SK-N-SH (cell line): ENCODE results near the gene LRRIQ4. TPM values are rescaled to one million over a fixed set of nuclear protein-coding genes. Genes with fewer than 3 reads are reported as not detected.

Source experiments
- CTCF ChIA-PET: fragments of 300-600, 350-600 bp; formaldehyde crosslinking; extraction: SDS; loops from one replicate; lab custom pipeline; 2021; lab: Yijun Ruan, JAX
- POLR2A ChIA-PET: fragments of 350-600 bp; sonication (Branson Sonifier 250); formaldehyde crosslinking; extraction: SDS; loops from one replicate; lab custom pipeline; 2020; ENCODE audit warnings: antibody characterized with exemption, inconsistent platforms; lab: Yijun Ruan, JAX
- DNase-seq: peaks from one replicate; pipeline ENCODE4 v3.0.0; 2012
- H2AFZ ChIP-seq: fragments of 200-600 bp; sonication (generic); 2 replicates; pipeline ENCODE4 v1.8.1; 2016; ENCODE audit warnings: antibody characterized with exemption, mild to moderate bottlenecking, low read depth
- H3F3A ChIP-seq: fragments of 200-600 bp; sonication (generic); replicated peaks from 2 replicates; pipeline ENCODE3; 2016; ENCODE audit warnings: antibody characterized with exemption, mild to moderate bottlenecking; ENCODE audit not compliant: insufficient read depth
- H3K27ac ChIP-seq, 2 experiments: fragments of 200-500 bp in 1 of 2; fragments of 200-600 bp in 1 of 2; sonication (Bioruptor generic) in 1 of 2; sonication (generic), shearing (Covaris generic) in 1 of 2; 2 replicates each; pipeline versions ENCODE4 v1.5.1 to v1.6.1; 2014 to 2016; ENCODE audit warnings: low read depth in 2 of 2, inconsistent platforms in 1 of 2, low read length in 1 of 2, mild to moderate bottlenecking in 1 of 2, mixed read lengths in 1 of 2
- H3K27me3 ChIP-seq: fragments of 200-600 bp; sonication (generic), shearing (Covaris generic); 2 replicates; pipeline ENCODE4 v1.6.1; 2016; ENCODE audit warnings: mixed run types; ENCODE audit not compliant: insufficient read depth
- H3K36me3 ChIP-seq, 2 experiments: fragments of 200-500 bp in 1 of 2; fragments of 200-600 bp in 1 of 2; sonication (Bioruptor generic) in 1 of 2; sonication (generic) in 1 of 2; replicated peaks in 1 of 2; 2 replicates each; pipeline versions ENCODE3 to v1.5.1; 2014 to 2016; ENCODE audit warnings: low read length in 1 of 2, mild to moderate bottlenecking in 1 of 2; ENCODE audit not compliant: insufficient read depth in 2 of 2, control insufficient read depth in 1 of 2
- H3K4me1 ChIP-seq, 2 experiments: fragments of 200-500 bp in 1 of 2; fragments of 200-600 bp in 1 of 2; sonication (Bioruptor generic) in 1 of 2; sonication (generic), shearing (Covaris generic) in 1 of 2; 2 replicates each; pipeline versions ENCODE4 v1.5.1 to v1.6.1; 2014 to 2016; ENCODE audit warnings: low read depth in 1 of 2, low read length in 1 of 2, mixed run types in 1 of 2; ENCODE audit not compliant: insufficient read depth in 2 of 2, control insufficient read depth in 1 of 2
- H3K4me2 ChIP-seq: fragments of 200-600 bp; sonication (generic), shearing (Covaris generic); 2 replicates; pipeline ENCODE4 v1.6.1; 2017; ENCODE audit warnings: mixed run types
- H3K4me3 ChIP-seq, 2 experiments: fragments of 200-500 bp in 1 of 2; fragments of 200-600 bp in 1 of 2; sonication (Bioruptor generic) in 1 of 2; sonication (generic), shearing (Covaris generic) in 1 of 2; 2 replicates each; pipeline versions ENCODE4 v1.5.1 to v1.8.1; 2014 to 2016; ENCODE audit warnings: low read depth in 2 of 2, inconsistent platforms in 1 of 2, low read length in 1 of 2, mild to moderate bottlenecking in 1 of 2, mixed read lengths in 1 of 2, moderate library complexity in 1 of 2
- H3K79me2 ChIP-seq: fragments of 200-600 bp; sonication (generic); 2 replicates; pipeline ENCODE4 v1.8.1; 2017; ENCODE audit warnings: mild to moderate bottlenecking; ENCODE audit not compliant: insufficient read depth
- H3K9ac ChIP-seq: fragments of 200-600 bp; sonication (generic); 2 replicates; pipeline ENCODE4 v1.6.1; 2017; ENCODE audit warnings: mixed run types
- H3K9me2 ChIP-seq: fragments of 200-600 bp; sonication (generic); 2 replicates; pipeline ENCODE4 v1.6.1; 2017; ENCODE audit warnings: mixed run types
- H3K9me3 ChIP-seq: fragments of 200-600 bp; sonication (generic); 2 replicates; pipeline ENCODE4 v1.6.1; 2017; ENCODE audit warnings: mixed run types, mild to moderate bottlenecking, moderate library complexity
- H4K20me1 ChIP-seq: fragments of 200-600 bp; sonication (generic); 2 replicates; pipeline ENCODE4 v1.6.1; 2017; ENCODE audit warnings: mild to moderate bottlenecking, mixed run types; ENCODE audit not compliant: insufficient read depth
- CTCF ChIP-seq: fragments of 200-600 bp; sonication (generic); IDR thresholded peaks from 2 replicates; pipeline ENCODE4 v1.6.1; 2017; ENCODE audit warnings: antibody characterized with exemption, mild to moderate bottlenecking, moderate library complexity
- FOSL2 ChIP-seq: IDR thresholded peaks from 2 replicates; pipeline ENCODE4 v1.4.0; 2012; ENCODE audit warnings: low read depth, mild to moderate bottlenecking, moderate library complexity, borderline replicate concordance
- FOXJ3 ChIP-seq: sonication (generic); formaldehyde crosslinking; IDR thresholded peaks from 2 replicates; pipeline ENCODE4 v1.5.1; 2020; ENCODE audit warnings: mild to moderate bottlenecking, missing genetic modification reagents
- GATA2 ChIP-seq: sonication (generic); formaldehyde crosslinking; IDR thresholded peaks from 2 replicates; pipeline ENCODE4 v1.5.0; 2020; ENCODE audit warnings: mild to moderate bottlenecking, missing genetic modification reagents
- IRF3 ChIP-seq: fragments of 150-350 bp; IDR thresholded peaks from 2 replicates; pipeline ENCODE4 v1.6.1; 2016; ENCODE audit warnings: mild to moderate bottlenecking, low read depth, low read length
- MXI1 ChIP-seq: IDR thresholded peaks from 2 replicates; pipeline ENCODE4 v1.6.1; 2012; ENCODE audit warnings: mild to moderate bottlenecking, low read depth, low read length, improper control_type of control experiment
- PBX3 ChIP-seq: IDR thresholded peaks from 2 replicates; pipeline ENCODE4; 2012
- POLR2AphosphoS5 ChIP-seq: IDR thresholded peaks from 2 replicates; pipeline ENCODE4 v1.6.1; 2012; ENCODE audit warnings: low read depth, low read length
- USF2 ChIP-seq: fragments of 150-350 bp; IDR thresholded peaks from 2 replicates; pipeline ENCODE4 v1.6.1; 2017; ENCODE audit warnings: antibody characterized with exemption, low read length, low read depth, borderline replicate concordance
- YY1 ChIP-seq: IDR thresholded peaks from 2 replicates; pipeline ENCODE4 v1.4.0; 2012; ENCODE audit warnings: low read depth, mild to moderate bottlenecking
- ZBTB33 ChIP-seq: IDR thresholded peaks from 2 replicates; pipeline ENCODE4 v1.4.0; 2012; ENCODE audit warnings: low read depth, borderline replicate concordance
- WGBS: methylation state at CpG from one replicate; pipeline ENCODE4 v1.1.6; 2017; ENCODE audit warnings: low lambda C conversion rate; 5-methylcytosine and 5-hydroxymethylcytosine counted together
- polyA plus RNA-seq, 3 experiments: library from polyadenylated mRNA; depleted of rRNA; stranded (reverse); fragments of >200 nt; gene quantifications; 2 replicates each; pipeline ENCODE4 v1.2.3, GENCODE V29; 2012

The LRRIQ4 gene
- polyA plus RNA-seq, 1 of the 3 experiments (the other 2 are of a cell fraction): not detected

- no peak for TF ChIP-seq CTCF
- TF ChIP-seq POLR2AphosphoS5: peak; percentile 91
- no peak for TF ChIP-seq USF2
- peak; percentile 96 for TF ChIP-seq ZBTB33
- TF ChIP-seq MXI1: no peak; the same call in 1 of the 2 replicates
Observed at GRCh38 chr3:169764882-169765612, 47.6 kb upstream of the LRRIQ4 start, which contains the start of gene TERC (continued).

GRCh38 chr3:169769287-169770181 is 43.1 kb upstream of the LRRIQ4 start, which contains the start of gene ACTRT3:
Gene ACTRT3 (minus strand): TSS chr3:169769561. CDS start chr3:169769520, 41 bp downstream.
- Histone ChIP-seq H2AFZ (peak within 1 kb of the TSS; percentile 93), H3K4me1 (peaks cover 5 to 6% of the 10 kb centered on the region in 2 experiments; a peak in 3 of 4 replicates), H3K79me2 (peaks cover 13% of the 10 kb centered on the region), H4K20me1 (no peaks in the 10 kb centered on the region), H3K36me3 (peaks cover 2 to 4% of the 10 kb centered on the region in 2 experiments), H3K9me2 (no peaks in the 10 kb centered on the region), H3K9ac (peak within 1 kb of the TSS; percentile 62), H3K27ac (peak within 1 kb of the TSS; percentile 54 to 92), H3K27me3 (no peaks in the 10 kb centered on the region), H3K4me3 (peak within 1 kb of the TSS; percentile 65 to 86), H3F3A (peaks cover 47% of the 10 kb centered on the region), H3K4me2 (peak within 1 kb of the TSS; percentile 78), H3K9me3 (no peaks in the 10 kb centered on the region)
- DNase-seq: peak; percentile 84
- 2% methylated on average over 13 of the region's 51 CpGs for whole genome bisulfite sequencing
- ChIA-PET POLR2A (interaction anchor here (0.8 to 1.5 kb wide), 3 partner anchors 42 to 197 kb away, joined by 3 to 7 read pairs (median 6); partner anchors contain the start of genes LRRC34, LRRIQ4 and SEC62), CTCF (interaction anchor here (1.0 to 1.2 kb wide), 2 partner anchors 637 to 1558 kb away, joined by 3 read pairs; no protein-coding TSS in a partner anchor)
- no peak for TF ChIP-seq FOSL2
- TF ChIP-seq CTCF: no peak
- TF ChIP-seq IRF3: no peak
- TF ChIP-seq YY1: peak; percentile 60; the same call in 1 of the 2 replicates
- peak; percentile 32; the same call in 1 of the 2 replicates for TF ChIP-seq FOXJ3 (CRISPR knock-in tag)
- no peak for TF ChIP-seq GATA2
- TF ChIP-seq PBX3: peak; percentile 22; the same call in 1 of the 2 replicates
- peak; percentile 42; the same call in 1 of the 2 replicates for TF ChIP-seq MXI1
- no peak for TF ChIP-seq USF2
